HG03039 (cell line): ENCODE results near the gene LEMD2.

Experiments used
- ATAC-seq: cut with Tn5 transposase; IDR thresholded peaks from one replicate; pipeline ENCODE4 v1.9.1; 2021; ENCODE audit warnings: mild to moderate bottlenecking, moderate library complexity; ENCODE audit not compliant: unreplicated experiment

Gene LEMD2

GRCh38 chr6:33820243-33820642, 31.3 kb upstream of the LEMD2 start:
- no peak for ATAC-seq

GRCh38 chr6:33819021-33819420, 30.1 kb upstream of the LEMD2 start:
- no peak for ATAC-seq

- no peak for ATAC-seq
Observed at GRCh38 chr6:33818293-33818692, 29.4 kb upstream of the LEMD2 start.

GRCh38 chr6:33817489-33817888, 28.6 kb upstream of the LEMD2 start:
- ATAC-seq = no peak

GRCh38 chr6:33816911-33817310, 28.0 kb upstream of the LEMD2 start:
- ATAC-seq = no peak

- ATAC-seq = no peak
Observed at GRCh38 chr6:33815854-33816253, 26.9 kb upstream of the LEMD2 start.

- no peak for ATAC-seq
Observed at GRCh38 chr6:33813990-33814985, 25.4 kb upstream of the LEMD2 start.

- ATAC-seq = no peak
Observed at GRCh38 chr6:33813246-33813904, 24.4 kb upstream of the LEMD2 start.

- ATAC-seq = no peak
Observed at GRCh38 chr6:33812669-33813068, 23.7 kb upstream of the LEMD2 start.

- ATAC-seq = no peak
Observed at GRCh38 chr6:33809594-33809993, 20.7 kb upstream of the LEMD2 start.

- no peak for ATAC-seq
Observed at GRCh38 chr6:33808641-33809180, 19.8 kb upstream of the LEMD2 start.

- no peak for ATAC-seq
Observed at GRCh38 chr6:33807606-33808005, 18.7 kb upstream of the LEMD2 start.

- no peak for ATAC-seq
Observed at GRCh38 chr6:33806841-33807240, 17.9 kb upstream of the LEMD2 start.

- no peak for ATAC-seq
Observed at GRCh38 chr6:33803571-33804053, 14.7 kb upstream of the LEMD2 start, which contains the start of gene MLN. Gene MLN, minus strand, starts transcription at chr6:33804003. Its CDS starts 2,840 bp downstream, at chr6:33801163.

- ATAC-seq = no peak
Observed at GRCh38 chr6:33802186-33802958, 13.4 kb upstream of the LEMD2 start.

- no peak for ATAC-seq
Observed at GRCh38 chr6:33801611-33802010, 12.7 kb upstream of the LEMD2 start.

GRCh38 chr6:33800248-33800969, 11.5 kb upstream of the LEMD2 start:
- ATAC-seq = no peak

- no peak for ATAC-seq
Observed at GRCh38 chr6:33799454-33800113, 10.7 kb upstream of the LEMD2 start.

GRCh38 chr6:33798343-33798848, 9.5 kb upstream of the LEMD2 start:
- ATAC-seq = no peak
